ENCODE data around the gene AOPEP. TPM values are rescaled to one million over a fixed set of nuclear protein-coding genes. Genes with fewer than 3 reads are reported as not detected.

The AOPEP gene
- total RNA-seq, 4 donors from 2014 or later: 305 to 458 (median 419) TPM

GRCh38 chr9:94741866-94742265 lies 15.4 kb downstream of the AOPEP start:
- TF ChIP-seq POLR2A (IDR thresholded peaks at IDR 0.05; ENCODE audit: low read depth): no peak
- no peak for TF ChIP-seq EP300 (IDR thresholded peaks at IDR 0.05)
- no peak for TF ChIP-seq CTCF (IDR thresholded peaks at IDR 0.05)
- no peak for TF ChIP-seq POLR2AphosphoS5 (IDR thresholded peaks at IDR 0.05)
- Histone ChIP-seq H3K4me1 (peaks cover 0 to 5% (median 0%) of the 10 kb centered on the region in 4 donors), H3K36me3 (no peaks in the 10 kb centered on the region), H3K27ac (replicated peaks in 1 of 4) (no peak overlapping the region), H3K27me3 (no peaks in the 10 kb centered on the region), H3K4me3 (no peak overlapping the region), H3K9me3 (no peaks in the 10 kb centered on the region)
- no peak for DNase-seq (ENCODE audit: extremely low spot score)
- 61% methylated on average over 3 of the region's 3 CpGs for WGBS
- intact Hi-C loops (cut with DNase I): no loop called here

- 89% methylated on average over 6 of the region's 6 CpGs for WGBS
- Histone ChIP-seq H3K36me3 (no peaks in the 10 kb centered on the region), H3K27me3 (no peaks in the 10 kb centered on the region), H3K4me3 (no peak overlapping the region), H3K4me1 (peaks cover 0 to 5% (median 0%) of the 10 kb centered on the region in 4 donors), H3K27ac (replicated peaks in 1 of 4) (no peak overlapping the region), H3K9me3 (no peaks in the 10 kb centered on the region)
- TF ChIP-seq EP300 (IDR thresholded peaks at IDR 0.05): no peak
- TF ChIP-seq POLR2A (IDR thresholded peaks at IDR 0.05; ENCODE audit: low read depth): no peak
- no peak for TF ChIP-seq POLR2AphosphoS5 (IDR thresholded peaks at IDR 0.05)
- no peak for TF ChIP-seq CTCF (IDR thresholded peaks at IDR 0.05)
- no peak for DNase-seq (ENCODE audit: extremely low spot score)
- intact Hi-C loops (cut with DNase I): no loop called here
Observed at GRCh38 chr9:94743035-94743954, 16.8 kb downstream of the AOPEP start.

- Histone ChIP-seq H3K27ac (replicated peaks in 1 of 4) (no peak overlapping the region), H3K9me3 (peaks cover 0 to 12% (median 4%) of the 10 kb centered on the region in 4 donors), H3K4me1 (peaks cover 0 to 5% (median 0%) of the 10 kb centered on the region in 4 donors), H3K36me3 (no peaks in the 10 kb centered on the region), H3K4me3 (no peak overlapping the region), H3K27me3 (no peaks in the 10 kb centered on the region)
- WGBS: 90% methylated on average over 8 of the region's 8 CpGs
- TF ChIP-seq EP300 (IDR thresholded peaks at IDR 0.05) (no peak), POLR2A (IDR thresholded peaks at IDR 0.05; ENCODE audit: low read depth) (no peak), CTCF (IDR thresholded peaks at IDR 0.05) (no peak), POLR2AphosphoS5 (IDR thresholded peaks at IDR 0.05) (no peak)
- intact Hi-C loops (cut with DNase I): no loop called here
- no peak for DNase-seq (ENCODE audit: extremely low spot score)
Observed at GRCh38 chr9:94745806-94746540, 19.5 kb downstream of the AOPEP start.

GRCh38 chr9:94746541-94747370 lies 20.3 kb downstream of the AOPEP start:
- intact Hi-C loops (cut with DNase I): no loop called here
- WGBS: 84% methylated on average over 4 of the region's 4 CpGs
- no peak overlapping the region for H3K4me3 ChIP-seq
- no peaks in the 10 kb centered on the region for H3K36me3 ChIP-seq
- DNase-seq (ENCODE audit: extremely low spot score): no peak
- H3K27ac ChIP-seq (replicated peaks in 1 of 4): no peak overlapping the region
- H3K27me3 ChIP-seq: no peaks in the 10 kb centered on the region
- H3K4me1 ChIP-seq: peaks cover 0 to 5% (median 0%) of the 10 kb centered on the region in 4 donors
- no peak for TF ChIP-seq POLR2A (IDR thresholded peaks at IDR 0.05; ENCODE audit: low read depth)
- TF ChIP-seq POLR2AphosphoS5 (IDR thresholded peaks at IDR 0.05): no peak
- no peak for TF ChIP-seq CTCF (IDR thresholded peaks at IDR 0.05)
- no peak for TF ChIP-seq EP300 (IDR thresholded peaks at IDR 0.05)
- H3K9me3 ChIP-seq: peaks cover 0 to 12% (median 4%) of the 10 kb centered on the region in 4 donors

All from esophagus muscularis mucosa (tissue), 4 donors.